Cardiac muscle cell (in vitro differentiated cells and primary cell): ENCODE data around the gene AGAP2. TPM values are rescaled to one million over a fixed set of nuclear protein-coding genes. Genes with fewer than 3 reads are reported as not detected.

Experiments used
- DNase-seq, 2 donors: peaks; one replicate each; pipeline versions ENCODE4 v3.0.0 to v3.0.0-alpha.2; 2010 to 2017; ENCODE audit warnings: low read depth in 1 of 2, low spot score in 1 of 2
- H3K27ac ChIP-seq: fragments of 200-600 bp; sonication (generic); 2 replicates; pipeline ENCODE4 v1.5.1; 2016
- H3K27me3 ChIP-seq: fragments of 200-600 bp; sonication (generic); 2 replicates; pipeline ENCODE4 v1.6.0; 2016; ENCODE audit warnings: control low read depth
- H3K36me3 ChIP-seq: fragments of 200-600 bp; sonication (generic); 2 replicates; pipeline ENCODE4 v1.5.1; 2016; ENCODE audit warnings: control low read depth
- H3K4me1 ChIP-seq: fragments of 200-600 bp; sonication (generic); 2 replicates; pipeline ENCODE4 v1.8.1; 2017; ENCODE audit warnings: low read depth, mild to moderate bottlenecking, mixed run types
- H3K4me3 ChIP-seq: fragments of 200-600 bp; sonication (generic); 2 replicates; pipeline ENCODE4 v1.5.1; 2016; ENCODE audit warnings: mild to moderate bottlenecking
- H3K9me3 ChIP-seq: fragments of 200-600 bp; sonication (generic); 2 replicates; pipeline ENCODE4 v1.5.1; 2017; ENCODE audit warnings: low read depth, mild to moderate bottlenecking, control low read depth
- CTCF ChIP-seq: IDR thresholded peaks from 2 replicates; pipeline ENCODE4 v1.5.1; 2012; ENCODE audit warnings: low read depth, mild to moderate bottlenecking, low read length
- polyA plus RNA-seq: library from polyadenylated mRNA; unstranded; fragments of >200 nt; fragmentation: Nextera tagmentation; extraction: Ambion mirVana; gene quantifications from 2 replicates; pipeline ENCODE4 v1.2.1, GENCODE V29; 2016
- total RNA-seq: library from RNA; depleted of rRNA; stranded (reverse); fragments of >200 nt; gene quantifications from 2 replicates; pipeline ENCODE4 v1.2.3, GENCODE V29; 2016

AGAP2 gene
- total and polyA plus RNA-seq, 2 experiments from 2014 or later: 0.10 to 0.33 TPM

DNA sequence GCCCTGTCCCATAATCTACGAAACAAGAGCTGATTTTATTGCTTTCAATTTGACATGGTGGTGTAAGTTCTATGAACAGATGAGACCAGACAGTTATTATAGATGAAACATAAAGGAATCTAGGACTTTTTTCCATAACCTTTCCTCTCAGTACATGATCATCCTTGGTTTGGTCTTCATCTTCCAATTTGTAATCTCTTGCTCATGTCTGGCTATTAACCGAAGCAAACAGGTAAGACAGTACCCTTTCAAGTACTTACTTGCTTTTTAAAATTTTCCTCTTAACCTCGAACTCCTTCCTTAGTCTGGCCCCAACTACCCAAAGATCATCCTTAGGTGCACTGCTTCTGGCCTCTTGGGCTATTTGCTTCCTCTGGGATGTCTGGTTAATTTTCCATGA lies 7.5 kb upstream of the AGAP2 start:
- Histone ChIP-seq H3K27me3 (peaks cover 25% of the 10 kb centered on the region), H3K27ac (no peak overlapping the region)

GRCh38 chr12:57745485-57745881 lies 6.9 kb upstream of the AGAP2 start:
- Histone ChIP-seq H3K27me3 (peaks cover 30% of the 10 kb centered on the region), H3K36me3 (peaks cover 26% of the 10 kb centered on the region), H3K27ac (peak overlapping the region; percentile 78), H3K4me3 (peak overlapping the region; percentile 48), H3K9me3 (no peaks in the 10 kb centered on the region), H3K4me1 (no peaks in the 10 kb centered on the region)
- DNase-seq: no peak
- no peak for TF ChIP-seq CTCF

More for the DNA sequence above, 7.5 kb upstream of the AGAP2 start:
- Histone ChIP-seq H3K36me3 (peaks cover 30% of the 10 kb centered on the region), H3K4me1 (no peaks in the 10 kb centered on the region), H3K4me3 (no peak overlapping the region), H3K9me3 (no peaks in the 10 kb centered on the region)
- DNase-seq: no peak
- no peak for TF ChIP-seq CTCF

DNA sequence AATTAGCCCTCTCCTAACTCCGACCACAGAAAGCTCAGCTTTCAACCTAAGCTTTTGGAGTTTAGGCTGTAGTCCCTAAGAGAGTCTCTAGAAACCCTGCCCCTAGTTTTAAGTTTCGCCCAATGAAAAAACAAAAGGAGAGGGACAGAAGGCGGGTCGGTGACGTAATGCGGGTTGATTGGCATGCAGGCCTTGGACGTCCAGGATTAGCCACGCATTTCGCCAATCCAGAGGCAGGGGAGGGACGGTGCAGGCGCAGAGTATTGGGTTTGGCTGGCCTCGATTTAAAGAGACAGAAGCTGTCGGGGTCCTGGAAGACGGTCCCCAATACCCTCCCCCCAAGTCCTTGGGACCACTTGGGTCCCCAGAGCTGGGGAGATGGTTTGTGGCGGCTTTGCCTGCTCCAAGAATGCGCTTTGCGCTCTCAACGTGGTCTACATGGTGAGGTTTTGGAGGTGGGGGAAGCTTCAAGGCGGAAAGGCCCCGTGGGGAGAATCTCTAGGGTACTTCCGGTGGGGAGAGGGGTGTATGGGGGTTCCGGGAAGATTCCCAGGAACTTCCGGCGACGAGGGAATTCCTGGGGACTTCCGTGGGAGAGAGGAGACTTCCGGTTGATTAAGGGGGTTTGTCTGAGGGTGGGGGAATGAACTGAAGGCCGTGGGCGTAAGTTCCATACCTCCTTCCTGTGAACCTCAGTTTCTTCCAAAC lies 6.4 kb upstream of the AGAP2 start, which contains the start of gene TSPAN31:
Gene TSPAN31 (plus strand): TSS at position 263 of the 708 bp plus-strand sequence. CDS start 116 bp downstream, at position 379.
- no peaks in the 10 kb centered on the region for H3K4me1 ChIP-seq
- H3K27me3 ChIP-seq: peaks cover 36% of the 10 kb centered on the region
- H3K36me3 ChIP-seq: peaks cover 23% of the 10 kb centered on the region
- H3K9me3 ChIP-seq: no peaks in the 10 kb centered on the region
- peak within 1 kb of the TSS; percentile 78 for H3K27ac ChIP-seq
- DNase-seq: peak; percentile 98 to 99
- H3K4me3 ChIP-seq: peak within 1 kb of the TSS; percentile 48
- TF ChIP-seq CTCF: no peak

DNA sequence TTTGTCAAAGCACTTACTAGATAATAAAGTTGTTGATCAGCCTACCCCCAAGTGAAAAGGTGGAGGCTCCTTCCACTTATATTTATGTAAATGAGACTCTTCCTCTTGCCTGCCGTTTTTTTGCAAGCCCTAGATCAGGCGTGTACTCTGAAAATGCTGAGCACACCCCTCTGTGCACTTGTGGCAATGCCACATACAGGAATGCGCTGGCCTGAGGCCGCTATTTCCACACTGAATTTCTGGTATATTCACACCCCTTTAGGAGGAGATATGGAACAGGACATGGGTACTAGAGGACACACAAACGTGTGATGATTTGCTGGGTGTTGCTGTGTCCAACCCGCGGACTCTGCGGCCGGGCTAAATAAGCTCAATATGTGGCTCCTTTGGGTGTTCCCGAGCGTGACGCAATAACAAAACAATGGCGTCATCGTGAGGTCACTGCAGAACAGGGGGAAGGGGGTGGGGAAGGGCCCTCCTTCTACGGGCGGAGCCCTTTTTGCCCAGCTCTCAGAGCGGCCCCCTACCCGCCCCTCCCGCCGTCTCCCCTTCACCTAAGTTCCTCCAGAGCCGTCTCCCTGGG lies 5.7 kb upstream of the AGAP2 start:
- peak overlapping the region; percentile 78 for H3K27ac ChIP-seq
- no peak for DNase-seq
- H3K9me3 ChIP-seq: no peaks in the 10 kb centered on the region
- H3K36me3 ChIP-seq: peaks cover 21% of the 10 kb centered on the region
- peak overlapping the region; percentile 48 for H3K4me3 ChIP-seq
- peaks cover 42% of the 10 kb centered on the region for H3K27me3 ChIP-seq
- no peak for TF ChIP-seq CTCF
- no peaks in the 10 kb centered on the region for H3K4me1 ChIP-seq

DNA sequence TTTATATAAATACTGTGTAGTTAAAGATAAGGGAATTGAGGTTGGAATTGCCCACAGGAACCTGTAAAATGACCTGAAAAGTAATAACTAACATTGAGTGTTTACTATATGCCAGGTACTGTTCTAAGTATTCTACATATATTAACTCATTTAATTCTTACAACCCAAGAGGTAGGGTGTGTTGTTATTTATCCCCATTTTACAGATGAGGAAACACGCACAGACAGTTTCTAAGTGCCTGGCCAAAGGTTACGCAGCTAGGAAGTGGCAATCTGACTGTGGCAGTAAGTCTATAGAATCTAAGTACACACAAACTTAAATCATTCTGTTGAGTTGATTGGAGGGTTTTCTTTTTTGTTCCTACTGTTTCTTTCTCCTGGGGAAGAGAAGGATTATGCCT lies 5.2 kb upstream of the AGAP2 start:
- Histone ChIP-seq H3K27ac (no peak overlapping the region), H3K4me1 (no peaks in the 10 kb centered on the region), H3K36me3 (peaks cover 16% of the 10 kb centered on the region), H3K9me3 (no peaks in the 10 kb centered on the region), H3K27me3 (peaks cover 47% of the 10 kb centered on the region), H3K4me3 (no peak overlapping the region)
- DNase-seq: no peak
- no peak for TF ChIP-seq CTCF
